T follicular helper cell (primary cell): ENCODE data around the gene CREBBP.
A peak's percentile ranks its signal among the peaks of the same experiment; 100 is the strongest.

Experiments
- DNase-seq: peaks from one replicate; pipeline ENCODE4 v3.0.0-alpha.2; 2020; ENCODE audit warnings: low read depth

Gene CREBBP

GRCh38 chr16:3879887-3880564, 487 bp downstream of the CREBBP start:
- peak; percentile 61 for DNase-seq

GRCh38 chr16:3879258-3879886, 1.1 kb downstream of the CREBBP start:
- no peak for DNase-seq

DNA sequence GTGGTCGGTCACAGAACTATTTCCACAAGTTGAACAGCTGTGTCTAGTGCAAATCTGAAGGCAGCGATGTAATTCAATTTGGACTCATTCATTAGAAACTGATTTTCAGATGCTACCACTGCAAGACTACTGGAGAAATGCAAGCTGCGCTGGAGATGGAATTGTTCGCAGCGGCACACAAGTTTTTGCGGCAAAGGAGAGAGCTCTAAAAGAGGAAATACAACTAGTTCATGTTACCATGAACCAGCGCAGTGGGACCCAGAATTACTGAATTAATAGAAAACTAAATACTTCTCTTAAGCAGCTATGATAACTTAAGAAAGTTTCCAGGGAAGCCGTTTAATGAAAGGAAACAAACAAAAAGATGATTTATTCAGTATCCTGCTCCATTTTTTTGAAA, 1.9 kb downstream of the CREBBP start:
- DNase-seq = no peak

- DNase-seq = no peak
Measured at GRCh38 chr16:3876695-3877094, 3.8 kb downstream of the CREBBP start.

- no peak for DNase-seq
Measured at GRCh38 chr16:3876160-3876559, 4.4 kb downstream of the CREBBP start.

DNA sequence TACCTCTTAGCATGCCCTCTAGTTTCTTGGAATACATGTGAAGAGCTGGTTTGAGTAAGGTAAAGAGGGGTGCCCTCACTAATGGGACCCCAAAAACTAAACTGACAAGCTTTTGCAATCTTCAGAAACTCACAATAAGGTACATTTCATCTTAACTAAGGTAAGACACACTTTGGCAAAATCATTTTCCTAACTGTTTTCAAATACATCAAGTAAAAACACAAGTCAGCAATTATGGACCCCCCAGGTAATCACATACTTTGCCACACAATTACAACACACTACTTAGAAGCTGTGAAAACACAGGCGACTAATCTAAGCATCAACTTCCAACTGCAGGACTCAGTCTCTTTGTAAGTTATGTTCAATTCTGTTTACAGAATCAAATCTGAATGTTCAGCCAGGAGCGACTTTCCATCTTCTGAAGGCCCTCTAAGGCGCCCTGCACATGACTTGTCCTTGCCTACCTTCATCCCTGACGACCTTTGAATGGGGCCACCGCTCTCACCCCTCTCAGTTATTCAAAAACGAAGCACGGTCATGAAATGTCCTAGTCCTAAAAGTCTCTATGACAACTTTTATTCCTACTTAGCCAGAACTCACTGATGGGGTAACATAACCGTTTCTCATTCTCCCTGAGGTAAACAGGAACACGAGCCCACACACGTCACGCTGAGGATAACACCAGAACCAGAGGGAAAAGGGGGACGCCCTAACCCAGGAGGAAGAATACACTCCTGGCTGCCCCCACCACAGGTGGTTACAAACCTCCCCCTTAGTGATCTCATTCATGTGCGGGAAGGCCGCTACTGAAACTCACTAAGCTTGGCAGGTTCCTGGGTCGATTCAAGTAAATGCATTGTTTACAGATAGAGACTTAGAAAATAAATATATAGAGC, 5.5 kb downstream of the CREBBP start:
- no peak for DNase-seq

DNA sequence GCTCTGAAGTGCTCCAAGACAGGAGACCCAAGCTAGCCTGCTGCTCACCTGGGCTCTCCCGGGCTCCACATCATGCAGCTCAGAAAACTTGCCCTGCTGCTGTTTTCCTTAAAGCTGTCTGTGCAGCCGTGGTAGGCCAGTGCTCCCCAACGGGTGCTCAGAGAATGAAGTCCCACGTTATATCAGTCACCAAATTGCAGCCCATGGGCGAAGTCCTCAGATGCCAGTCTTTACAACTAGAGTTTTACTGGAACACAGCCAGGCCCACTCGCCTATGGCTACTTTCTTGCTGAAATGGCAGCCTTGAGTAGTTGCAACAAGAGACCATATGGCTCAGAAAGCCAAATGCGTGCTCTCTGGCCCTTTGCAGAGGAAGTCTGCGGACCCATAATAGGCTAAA, 6.3 kb downstream of the CREBBP start:
- DNase-seq = no peak

GRCh38 chr16:3873482-3874173, 6.9 kb downstream of the CREBBP start:
- DNase-seq = no peak

DNA sequence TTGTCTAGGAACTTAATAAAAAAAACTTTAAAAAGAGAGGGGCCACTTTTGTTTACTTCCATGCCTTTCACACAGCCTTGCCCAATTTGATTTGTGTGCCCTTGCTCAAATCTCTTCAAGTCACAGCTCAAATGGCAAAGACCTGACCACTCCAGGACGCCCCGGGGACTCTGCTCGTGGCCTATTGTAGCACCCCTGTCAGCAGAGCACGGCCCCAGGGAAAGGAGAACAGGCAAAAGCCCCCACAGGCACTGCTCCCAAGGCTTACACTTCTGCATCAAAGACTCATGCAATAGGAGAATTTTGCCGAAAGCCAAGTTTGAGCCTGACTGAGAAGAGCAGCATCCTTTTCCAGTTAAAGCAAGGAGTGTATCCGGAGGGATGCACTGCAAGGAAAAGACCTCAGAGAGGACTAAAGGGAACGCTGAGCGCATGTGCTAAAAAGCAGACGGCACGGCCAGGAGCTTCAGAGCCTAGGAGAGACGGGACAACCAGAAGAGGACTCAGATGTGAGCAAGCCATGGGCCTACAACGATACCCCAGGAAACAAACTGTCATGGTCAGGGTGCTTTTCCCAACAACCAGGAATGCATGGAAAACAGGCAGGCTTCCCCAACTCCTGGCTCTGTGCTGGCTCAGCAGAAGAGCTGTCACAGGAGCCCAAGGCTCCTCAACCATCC, 8.2 kb downstream of the CREBBP start:
- no peak for DNase-seq

DNA sequence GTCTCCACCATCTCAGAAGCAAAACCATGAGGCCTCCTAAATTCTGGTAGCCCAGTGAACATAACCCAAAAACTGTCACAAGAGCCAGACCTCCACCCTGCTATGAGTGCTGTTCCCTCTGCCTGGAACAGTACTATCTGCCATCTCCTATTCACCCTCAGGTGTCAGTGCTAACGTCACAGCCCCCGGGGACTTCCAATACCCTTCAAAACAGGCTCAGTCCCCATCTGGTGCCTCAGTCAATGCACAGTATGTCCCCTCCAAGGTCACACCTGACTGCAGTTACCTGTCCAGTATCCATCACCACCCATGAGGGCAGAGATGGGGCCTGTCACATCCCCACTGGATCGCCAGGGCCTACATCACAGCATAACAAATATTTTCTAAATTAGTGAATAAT, 11.5 kb downstream of the CREBBP start:
- no peak for DNase-seq

DNA sequence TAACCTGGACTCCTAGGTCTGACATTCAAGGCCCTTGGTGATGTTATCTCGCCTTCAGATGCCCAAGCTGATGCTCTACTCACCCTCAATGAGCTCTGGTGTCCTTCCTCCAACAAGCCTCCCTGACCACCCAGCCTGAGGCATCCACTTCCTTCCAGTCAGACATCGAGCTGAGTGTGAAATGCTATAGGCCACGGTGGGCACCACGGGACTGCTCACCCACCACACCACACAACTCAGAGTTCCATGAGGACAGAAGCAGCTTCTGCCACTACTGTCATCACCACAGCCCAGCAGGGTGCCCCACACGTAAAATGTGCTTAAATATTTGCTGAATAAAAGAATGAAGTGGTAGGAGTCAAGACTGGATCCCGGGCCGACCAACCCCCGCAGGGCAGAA, 12.0 kb downstream of the CREBBP start:
- no peak for DNase-seq

DNA sequence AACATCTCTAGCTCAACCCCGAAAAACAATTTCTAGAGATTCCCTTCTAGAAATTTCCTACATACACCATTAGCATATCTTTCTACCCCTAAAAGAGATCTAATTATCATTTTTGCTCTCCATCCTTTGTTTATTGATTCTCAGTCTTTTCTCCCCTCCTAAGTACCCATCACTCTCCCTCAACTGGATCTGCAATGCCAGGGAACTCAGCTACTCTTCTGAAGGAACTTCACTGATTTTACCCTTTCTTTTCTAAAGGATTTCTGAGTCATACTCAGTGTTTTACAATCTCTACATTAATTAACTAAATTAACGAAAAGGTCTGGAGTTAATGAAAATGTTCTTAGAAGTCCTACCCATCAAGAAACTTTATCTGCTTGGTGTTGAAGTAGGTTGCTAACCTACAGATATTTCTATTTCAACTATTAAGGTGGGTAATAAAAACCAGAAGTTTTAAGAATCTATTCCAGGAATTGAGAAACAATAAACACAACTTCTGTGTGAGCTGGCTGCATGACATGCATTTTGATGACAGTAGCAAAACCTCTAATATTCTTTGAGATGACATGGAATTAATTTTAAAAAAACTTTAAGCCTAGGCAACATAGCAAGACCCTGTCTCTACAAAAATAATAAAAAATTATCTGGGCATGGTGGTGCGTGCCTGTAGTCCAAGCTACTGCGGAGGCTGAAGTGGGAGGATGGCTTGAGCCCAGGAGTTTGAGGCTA, 13.6 kb downstream of the CREBBP start:
- no peak for DNase-seq

DNA sequence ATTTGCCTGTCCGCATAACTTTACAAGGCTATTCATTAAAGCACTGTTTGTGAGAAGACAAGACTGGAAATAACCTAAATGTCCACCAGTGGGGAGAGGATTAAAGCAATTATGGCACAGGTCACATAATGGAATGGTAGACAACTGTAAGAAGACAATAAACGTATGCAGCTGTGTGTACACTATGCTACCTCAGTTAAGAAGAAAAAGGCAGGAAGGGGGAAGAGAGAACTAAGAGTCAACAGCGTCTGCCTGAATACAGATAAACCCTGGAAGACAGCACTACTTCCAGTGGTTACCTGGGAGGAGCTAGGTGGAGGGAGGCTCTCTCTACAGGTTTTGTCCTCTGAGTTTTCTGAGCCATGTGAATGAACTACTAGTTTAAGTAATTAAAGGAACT, 15.3 kb downstream of the CREBBP start:
- DNase-seq = no peak

- no peak for DNase-seq
Measured at GRCh38 chr16:3864562-3864961, 16.0 kb downstream of the CREBBP start.

DNA sequence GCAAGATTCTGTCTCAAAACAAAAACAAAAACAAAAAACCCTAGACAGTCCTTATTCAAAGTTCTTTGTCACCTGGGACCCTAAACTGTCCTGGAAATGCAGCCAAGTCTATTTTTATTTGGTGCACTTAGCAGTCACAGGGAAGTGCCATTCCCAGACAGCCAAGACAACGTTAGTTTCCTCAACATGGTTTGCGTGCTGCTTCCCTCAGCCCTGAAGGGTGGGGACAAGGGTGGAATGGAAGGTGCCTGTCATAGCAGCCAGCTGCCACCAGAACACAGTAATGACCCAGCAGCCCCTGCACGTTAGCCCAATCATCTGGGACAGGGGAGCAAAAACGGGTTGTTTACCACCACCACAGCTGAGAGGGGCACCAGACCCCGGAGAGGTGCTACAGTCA, 16.9 kb downstream of the CREBBP start:
- DNase-seq = no peak

- DNase-seq = no peak
Measured at GRCh38 chr16:3861808-3862451, 18.6 kb downstream of the CREBBP start.

GRCh38 chr16:3859889-3860288, 20.6 kb downstream of the CREBBP start:
- DNase-seq = no peak

DNA sequence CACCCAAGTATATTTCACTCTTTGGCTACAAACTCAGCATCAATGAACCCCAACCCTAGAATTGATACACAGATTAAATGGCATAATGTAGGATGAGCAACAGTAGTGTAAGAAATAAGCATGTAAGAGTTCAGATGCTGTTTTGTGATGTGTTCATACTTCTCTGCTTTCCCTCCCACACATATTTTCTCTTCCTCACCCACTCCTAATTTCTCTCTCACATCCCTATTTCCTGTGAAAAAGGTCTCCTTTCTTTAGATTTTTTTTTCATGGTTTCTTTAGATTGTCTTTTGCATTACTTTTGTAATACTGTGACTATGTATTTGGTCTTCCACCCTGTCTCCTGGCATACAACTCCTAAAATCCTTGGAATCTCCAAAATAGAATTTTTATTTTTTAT, 21.7 kb downstream of the CREBBP start:
- DNase-seq = no peak

DNA sequence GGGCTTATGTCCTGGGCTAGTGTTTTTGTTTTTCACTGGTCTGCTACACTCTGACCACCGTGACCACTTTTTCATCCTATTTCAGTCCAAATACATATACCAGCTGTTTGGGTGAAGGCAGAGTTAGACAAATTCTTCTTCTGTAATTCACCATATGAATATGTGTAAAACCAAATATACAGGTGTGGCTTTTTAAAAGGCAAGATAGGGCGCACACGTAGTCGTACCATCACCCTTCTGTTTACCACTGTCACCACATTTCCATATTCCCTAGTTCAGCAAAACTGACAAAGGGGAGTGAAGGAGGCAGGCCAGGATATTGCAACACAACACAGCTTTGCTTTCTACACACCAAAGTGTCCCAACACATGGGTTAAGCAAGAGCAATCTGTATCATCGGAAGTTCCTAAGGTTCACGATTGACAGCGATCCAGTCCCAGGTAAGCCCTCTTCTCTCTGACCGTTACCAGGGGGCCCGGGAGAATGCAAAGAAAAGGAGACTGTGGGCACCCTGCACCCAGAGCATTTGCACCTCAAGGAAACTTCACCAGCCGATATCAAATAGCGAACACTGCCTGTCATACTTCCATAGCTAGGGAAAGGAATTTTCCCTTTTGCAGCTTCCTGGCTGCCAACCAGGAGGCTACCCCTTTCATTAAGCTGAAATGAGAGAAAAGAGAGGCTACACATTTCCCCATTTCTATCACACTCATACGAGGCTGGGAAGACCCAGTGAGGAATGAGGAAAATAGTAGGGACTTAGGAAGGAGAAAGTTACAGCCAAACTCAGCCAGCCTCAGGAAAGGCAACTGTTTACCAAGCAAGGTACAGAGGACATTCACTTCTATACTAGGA, 23.1 kb downstream of the CREBBP start:
- DNase-seq = no peak
